IMR-90 (cell line): ENCODE results near the gene SPATA21. TPM values are rescaled to one million over a fixed set of nuclear protein-coding genes. Genes with fewer than 3 reads are reported as not detected.

Source experiments
- ATAC-seq: fragments of 200-7000 bp; cut with Tn5 transposase; 2 replicates; pipeline ENCODE4 v1.9.1; 2020; ENCODE audit warnings: low read depth, mild to moderate bottlenecking, moderate library complexity
- BruUV-seq: library from RNA; stranded (reverse); fragments of 400-500 nt; replicated peaks from 2 replicates; lab custom pipeline; 2021; lab: Mats Ljungman, UMichigan
- CTCF ChIA-PET: fragments of 300-600 bp; formaldehyde crosslinking; extraction: SDS; loops from one replicate; lab custom pipeline; 2021; ENCODE audit warnings: antibody characterized with exemption; lab: Yijun Ruan, JAX
- POLR2A ChIA-PET: fragments of 300-600 bp; sonication (Branson Sonifier 250); formaldehyde crosslinking; loops from one replicate; lab custom pipeline; 2022; ENCODE audit warnings: antibody characterized with exemption; ENCODE audit not compliant: unreplicated experiment; lab: Charles Lee
- DNase-seq: peaks from one replicate; pipeline ENCODE4 v3.0.0; 2013
- H2AFZ ChIP-seq: replicated peaks from 2 replicates; pipeline ENCODE3; 2013; ENCODE audit warnings: low read length, mild to moderate bottlenecking; ENCODE audit not compliant: poor library complexity
- H2AK5ac ChIP-seq: 2 replicates; pipeline ENCODE4 v1.6.1; 2013; ENCODE audit warnings: low read depth, low read length, inconsistent platforms
- H2AK9ac ChIP-seq: replicated peaks from 2 replicates; pipeline ENCODE3; 2013; ENCODE audit warnings: mild to moderate bottlenecking, low read depth, low read length, moderate library complexity; ENCODE audit not compliant: poor library complexity
- H2BK120ac ChIP-seq: 2 replicates; pipeline ENCODE4 v1.6.1; 2013; ENCODE audit warnings: low read depth, low read length, inconsistent platforms
- H2BK15ac ChIP-seq: 3 replicates; pipeline ENCODE4 v1.6.1; 2013; ENCODE audit warnings: low read depth, low read length, inconsistent platforms
- H2BK20ac ChIP-seq: 2 replicates; pipeline ENCODE4 v1.6.1; 2013; ENCODE audit warnings: low read depth, mild to moderate bottlenecking, inconsistent platforms, low read length, moderate library complexity
- H2BK5ac ChIP-seq: 2 replicates; pipeline ENCODE4 v1.6.1; 2013; ENCODE audit warnings: mild to moderate bottlenecking, low read depth, low read length, inconsistent platforms; ENCODE audit not compliant: poor library complexity, severe bottlenecking
- H3K14ac ChIP-seq: replicated peaks from 2 replicates; pipeline ENCODE4 v1.6.1; 2013; ENCODE audit warnings: low read depth, low read length, inconsistent platforms
- H3K18ac ChIP-seq: 2 replicates; pipeline ENCODE4 v1.6.1; 2013; ENCODE audit warnings: low read depth, low read length, control low read depth
- H3K23ac ChIP-seq: 2 replicates; pipeline ENCODE4 v1.6.1; 2013; ENCODE audit warnings: low read depth, low read length, inconsistent platforms
- H3K27ac ChIP-seq: 2 replicates; pipeline ENCODE4 v1.5.1; 2013; ENCODE audit warnings: mild to moderate bottlenecking, control low read depth, low read length; ENCODE audit not compliant: insufficient read depth
- H3K27me3 ChIP-seq: 2 replicates; pipeline ENCODE4 v1.6.1; 2013; ENCODE audit warnings: low read length; ENCODE audit not compliant: control insufficient read depth, insufficient read depth
- H3K36me3 ChIP-seq: 2 replicates; pipeline ENCODE4 v1.6.1; 2013; ENCODE audit warnings: low read length, mixed read lengths; ENCODE audit not compliant: control insufficient read depth, insufficient read depth
- H3K4ac ChIP-seq: 2 replicates; pipeline ENCODE4 v1.6.1; 2013; ENCODE audit warnings: low read depth, low read length, inconsistent platforms
- H3K4me1 ChIP-seq: 2 replicates; pipeline ENCODE4 v1.6.1; 2013; ENCODE audit warnings: low read length, mixed read lengths; ENCODE audit not compliant: control insufficient read depth, insufficient read depth
- H3K4me2 ChIP-seq: 2 replicates; pipeline ENCODE4 v1.6.1; 2013; ENCODE audit warnings: low read depth, mild to moderate bottlenecking, control low read depth, low read length, moderate library complexity
- H3K4me3 ChIP-seq: 2 replicates; pipeline ENCODE4 v1.5.1; 2013; ENCODE audit warnings: low read depth, mild to moderate bottlenecking, control low read depth, low read length, moderate library complexity; ENCODE audit not compliant: insufficient read depth
- H3K56ac ChIP-seq: 2 replicates; pipeline ENCODE4 v1.6.1; 2013; ENCODE audit warnings: low read length, inconsistent platforms; ENCODE audit not compliant: insufficient read depth; ENCODE audit errors: extremely low read depth
- H3K79me1 ChIP-seq, 2 experiments: 2 replicates each; pipeline ENCODE4 v1.6.1; 2013; ENCODE audit warnings: low read length in 2 of 2, inconsistent platforms in 1 of 2, low read depth in 1 of 2
- H3K9ac ChIP-seq: 2 replicates; pipeline ENCODE4 v1.6.1; 2013; ENCODE audit warnings: low read depth, low read length, control low read depth
- H3K9me1 ChIP-seq: 2 replicates; pipeline ENCODE4 v1.6.1; 2013; ENCODE audit warnings: low read length, inconsistent platforms; ENCODE audit not compliant: insufficient read depth
- H3K9me3 ChIP-seq: 2 replicates; pipeline ENCODE4 v1.6.1; 2013; ENCODE audit warnings: low read length; ENCODE audit not compliant: control insufficient read depth, insufficient read depth
- H4K20me1 ChIP-seq: 2 replicates; pipeline ENCODE4 v1.6.1; 2013; ENCODE audit warnings: low read length, inconsistent platforms; ENCODE audit not compliant: insufficient read depth
- H4K5ac ChIP-seq: 2 replicates; pipeline ENCODE4 v1.6.1; 2013; ENCODE audit warnings: mild to moderate bottlenecking, low read depth, low read length, control low read depth
- H4K8ac ChIP-seq, 2 experiments: 2 replicates each; pipeline ENCODE4 v1.6.1; 2013; ENCODE audit warnings: low read depth in 2 of 2, low read length in 2 of 2, control low read depth in 1 of 2, inconsistent platforms in 1 of 2
- H4K91ac ChIP-seq: 2 replicates; pipeline ENCODE4 v1.6.1; 2013; ENCODE audit warnings: low read depth, low read length, inconsistent platforms; ENCODE audit not compliant: insufficient read depth
- BHLHE40 ChIP-seq: fragments of 150-350 bp; IDR thresholded peaks from 2 replicates; pipeline ENCODE4 v1.6.1; 2016; ENCODE audit warnings: mild to moderate bottlenecking, low read depth, low read length
- CEBPB ChIP-seq: IDR thresholded peaks from 2 replicates; pipeline ENCODE4 v1.6.1; 2012; ENCODE audit warnings: low read depth, low read length, improper control_type of control experiment
- CHD1 ChIP-seq: IDR thresholded peaks from 2 replicates; pipeline ENCODE4 v1.6.1; 2012; ENCODE audit warnings: low read depth, low read length, improper control_type of control experiment
- CTCF ChIP-seq: conservative IDR thresholded peaks from 2 replicates; pipeline ENCODE4 v1.5.1; 2012; ENCODE audit warnings: mild to moderate bottlenecking, low read depth, low read length, improper control_type of control experiment
- ELK1 ChIP-seq: fragments of 150-350 bp; IDR thresholded peaks from 2 replicates; pipeline ENCODE4 v1.6.1; 2016; ENCODE audit warnings: low read depth, mild to moderate bottlenecking, low read length, moderate library complexity, borderline replicate concordance
- FOS ChIP-seq: fragments of 150-350 bp; IDR thresholded peaks from 2 replicates; pipeline ENCODE4 v1.6.1; 2016; ENCODE audit warnings: low read depth, low read length
- MAFK ChIP-seq: IDR thresholded peaks from 2 replicates; pipeline ENCODE4 v1.6.1; 2012; ENCODE audit warnings: low read depth, low read length, improper control_type of control experiment
- MAZ ChIP-seq: IDR thresholded peaks from 2 replicates; pipeline ENCODE4 v1.6.1; 2012; ENCODE audit warnings: low read depth, mild to moderate bottlenecking, low read length, improper control_type of control experiment, moderate library complexity, borderline replicate concordance
- MXI1 ChIP-seq: IDR thresholded peaks from 2 replicates; pipeline ENCODE4 v1.6.1; 2012; ENCODE audit warnings: low read depth, mild to moderate bottlenecking, low read length, moderate library complexity, borderline replicate concordance
- NFE2L2 ChIP-seq: fragments of 150-350 bp; IDR thresholded peaks from 2 replicates; pipeline ENCODE4 v1.6.1; 2016; ENCODE audit warnings: low read depth, mild to moderate bottlenecking, low read length
- POLR2A ChIP-seq: IDR thresholded peaks from 2 replicates; pipeline ENCODE4 v1.6.1; 2012; ENCODE audit warnings: mild to moderate bottlenecking, low read depth, low read length
- RCOR1 ChIP-seq: IDR thresholded peaks from 2 replicates; pipeline ENCODE4 v1.6.1; 2012; ENCODE audit warnings: mild to moderate bottlenecking, low read length, improper control_type of control experiment; ENCODE audit not compliant: insufficient replicate concordance
- RFX5 ChIP-seq: IDR thresholded peaks from 2 replicates; pipeline ENCODE4 v1.8.0; 2012; ENCODE audit warnings: low read depth, mild to moderate bottlenecking, low read length, moderate library complexity
- SMC3 ChIP-seq: fragments of 150-350 bp; IDR thresholded peaks from 2 replicates; pipeline ENCODE4 v1.6.1; 2016; ENCODE audit warnings: low read depth, mild to moderate bottlenecking, antibody characterized with exemption, low read length, moderate library complexity
- WGBS, 2 experiments: methylation state at CpG; one replicate each; pipeline versions ENCODE4 v1.1.5 to v1.1.7; 2013; ENCODE audit warnings: missing lambda C conversion rate in 2 of 2; ENCODE audit not compliant: insufficient read length in 1 of 2; ENCODE audit errors: extremely low coverage in 2 of 2; 5-methylcytosine and 5-hydroxymethylcytosine counted together
- dilution Hi-C: fragments of 300-500 bp; cut with HindIII; formaldehyde crosslinking; loops from one replicate; pipeline ENCODE4 v1.14.3; 2018; ENCODE audit warnings: low sequenced_read_pairs; ENCODE audit not compliant: unreplicated experiment
- in situ Hi-C: fragments of 300-500 bp; cut with MboI; formaldehyde crosslinking; loops from 3 replicates; pipeline ENCODE4 v1.14.3; 2019; ENCODE audit warnings: low sequenced_read_pairs, inconsistent platforms, mixed read lengths
- intact Hi-C: fragments of 100-400 bp; cut with micrococcal nuclease; formaldehyde crosslinking; loops from 2 replicates; pipeline ENCODE4 v1.10.0; 2022
- polyA plus RNA-seq, 3 experiments: library from polyadenylated mRNA; depleted of rRNA; stranded (reverse); fragments of >200 nt; gene quantifications; 2 replicates each; pipeline ENCODE4 v1.2.3, GENCODE V29; 2012; ENCODE audit warnings: low replicate concordance in 1 of 3
- total RNA-seq: library from RNA; depleted of rRNA; stranded (reverse); fragments of >200 nt; gene quantifications from 2 replicates; pipeline ENCODE4 v1.2.3, GENCODE V29; 2012

SPATA21 gene
- total and polyA plus RNA-seq, 2 of the 4 experiments (the other 2 are of a cell fraction), result not detected

GRCh38 chr1:16462773-16463330 is 25.6 kb upstream of the SPATA21 start:
- Histone ChIP-seq H3K36me3 (peaks cover 36% of the 10 kb centered on the region), H2AK9ac (no peak overlapping the region), H3K9me1 (peaks cover 8% of the 10 kb centered on the region; the same call in 1 of the 2 replicates), H4K5ac (no peak overlapping the region), H3K18ac (no peak overlapping the region), H3K23ac (no peak overlapping the region), H3K14ac (no peak overlapping the region), H4K8ac (no peak overlapping the region), H4K91ac (no peak overlapping the region), H3K27me3 (no peaks in the 10 kb centered on the region), H3K9me3 (no peaks in the 10 kb centered on the region), H4K20me1 (no peaks in the 10 kb centered on the region; the same call in 1 of the 2 replicates), H2BK20ac (no peak overlapping the region), H3K56ac (no peak overlapping the region), H3K9ac (no peak overlapping the region), H2AK5ac (no peak overlapping the region), H2BK15ac (no peak overlapping the region), H3K4me3 (no peak overlapping the region), H3K27ac (no peak overlapping the region), H3K79me1 (peaks cover 4 to 10% of the 10 kb centered on the region in 2 experiments; a peak in 2 of 4 replicates), H2BK120ac (no peak overlapping the region), H2AFZ (no peak overlapping the region), H3K4ac (no peak overlapping the region), H3K4me1 (no peaks in the 10 kb centered on the region), H3K4me2 (no peak overlapping the region), H2BK5ac (no peak overlapping the region)
- DNase-seq, result no peak
- in situ Hi-C loops, result no loop called here
- intact Hi-C loops, result no loop called here
- no TSS peak for BruUV-seq
- WGBS, 2 experiments, result 90% methylated on average over 6 of the region's 7 CpGs; no CpG with 5 or more reads in 1 of the 2 experiments
- ATAC-seq, result no peak
- TF ChIP-seq FOS, result no peak
- TF ChIP-seq MXI1, result no peak
- TF ChIP-seq NFE2L2, result no peak
- no peak for TF ChIP-seq MAZ
- TF ChIP-seq CEBPB, result no peak; the same call in 1 of the 2 replicates
- no peak for TF ChIP-seq CTCF
- no peak for TF ChIP-seq ELK1
- TF ChIP-seq MAFK, result no peak
- TF ChIP-seq BHLHE40, result no peak
- no peak for TF ChIP-seq POLR2A
- no peak for TF ChIP-seq SMC3
- TF ChIP-seq CHD1, result no peak
- no peak for TF ChIP-seq RFX5
- no peak for TF ChIP-seq RCOR1
- dilution Hi-C loops, result no loop called here
- ChIA-PET CTCF (no interaction called here), POLR2A (no interaction called here)
